MM.1S (cell line): Measurements from ENCODE around the gene SLC1A7.

Experiments
- DNase-seq: peaks from one replicate; pipeline ENCODE4 v3.0.0-alpha.2; 2015
- H2AFZ ChIP-seq: fragments of 300-600 bp; sonication (generic); 2 replicates; pipeline ENCODE4 v1.6.0; 2016; ENCODE audit warnings: antibody characterized with exemption, low read length
- H3F3A ChIP-seq: fragments of 300-600 bp; sonication (generic); 2 replicates; pipeline ENCODE4 v1.6.1; 2016; ENCODE audit warnings: mild to moderate bottlenecking, antibody characterized with exemption, low read length, moderate library complexity, mixed read lengths; ENCODE audit not compliant: insufficient read depth
- H3K27ac ChIP-seq: fragments of 300-600 bp; sonication (generic); 2 replicates; pipeline ENCODE4 v1.5.1; 2016; ENCODE audit warnings: mild to moderate bottlenecking, low read length
- H3K27me3 ChIP-seq: fragments of 300-600 bp; sonication (generic); replicated peaks from 2 replicates; pipeline ENCODE4 v1.6.0; 2016; ENCODE audit warnings: low read length; ENCODE audit not compliant: insufficient read depth
- H3K36me3 ChIP-seq: fragments of 300-600 bp; sonication (generic); replicated peaks from 2 replicates; pipeline ENCODE4 v1.6.1; 2016; ENCODE audit warnings: mild to moderate bottlenecking, low read length, mixed read lengths; ENCODE audit not compliant: insufficient read depth
- H3K4me1 ChIP-seq: fragments of 300-600 bp; sonication (generic); 2 replicates; pipeline ENCODE4 v1.6.1; 2016; ENCODE audit warnings: low read length, mixed read lengths
- H3K4me2 ChIP-seq: fragments of 300-600 bp; sonication (generic); 2 replicates; pipeline ENCODE4 v1.6.0; 2016; ENCODE audit warnings: low read depth, low read length
- H3K4me3 ChIP-seq: fragments of 300-600 bp; sonication (generic); 2 replicates; pipeline ENCODE4 v1.5.1; 2016; ENCODE audit warnings: low read length, mixed read lengths
- H3K79me2 ChIP-seq: fragments of 300-600 bp; sonication (generic); 2 replicates; pipeline ENCODE4 v1.6.1; 2016; ENCODE audit warnings: mixed run types, low read length, mixed read lengths
- H3K9ac ChIP-seq: fragments of 300-600 bp; sonication (generic); 2 replicates; pipeline ENCODE4 v1.6.1; 2016; ENCODE audit warnings: low read length, mixed read lengths
- H3K9me2 ChIP-seq: fragments of 300-600 bp; sonication (generic); replicated peaks from 2 replicates; pipeline ENCODE4 v1.6.1; 2016; ENCODE audit warnings: mild to moderate bottlenecking, low read length, mixed read lengths; ENCODE audit not compliant: insufficient read depth
- H3K9me3 ChIP-seq: fragments of 300-600 bp; sonication (generic); replicated peaks from 2 replicates; pipeline ENCODE4 v1.6.1; 2016; ENCODE audit warnings: mild to moderate bottlenecking, low read length, mixed read lengths; ENCODE audit not compliant: insufficient read depth
- H4K20me1 ChIP-seq: fragments of 300-600 bp; sonication (generic); 2 replicates; pipeline ENCODE4 v1.6.1; 2016; ENCODE audit warnings: mild to moderate bottlenecking, low read length, moderate library complexity, mixed read lengths; ENCODE audit not compliant: insufficient read depth
- EZH2 ChIP-seq: fragments of 300-600 bp; sonication (generic); optimal IDR thresholded peaks from 2 replicates; pipeline ENCODE3; 2017; ENCODE audit warnings: low read depth, mild to moderate bottlenecking, antibody characterized with exemption, low read length, mixed read lengths
- EZH2phosphoT487 ChIP-seq: fragments of 300-600 bp; sonication (generic); IDR thresholded peaks from 2 replicates; pipeline ENCODE4 v1.6.1; 2018; ENCODE audit warnings: antibody characterized with exemption, low read length
- TF ChIP-seq, protein P1 (sequence below): fragments of 300-600 bp; sonication (generic); IDR thresholded peaks from 2 replicates; pipeline ENCODE4 v1.5.1; 2016; ENCODE audit warnings: antibody characterized with exemption, low read length, mixed read lengths

The SLC1A7 gene

GRCh38 chr1:53068314-53069099, 73.9 kb downstream of the SLC1A7 start:
- Histone ChIP-seq H3K36me3 (no peaks in the 10 kb centered on the region), H3K4me3 (no peak overlapping the region), H3K9me3 (no peaks in the 10 kb centered on the region), H3K9ac (no peak overlapping the region), H4K20me1 (no peaks in the 10 kb centered on the region), H3K4me2 (no peak overlapping the region), H3K79me2 (no peaks in the 10 kb centered on the region), H3F3A (no peaks in the 10 kb centered on the region), H3K27ac (no peak overlapping the region), H3K4me1 (no peaks in the 10 kb centered on the region), H3K9me2 (no peaks in the 10 kb centered on the region), H2AFZ (no peak overlapping the region), H3K27me3 (no peaks in the 10 kb centered on the region)
- no peak for DNase-seq
- no peak for TF ChIP-seq EZH2
- TF ChIP-seq, protein P1, sequence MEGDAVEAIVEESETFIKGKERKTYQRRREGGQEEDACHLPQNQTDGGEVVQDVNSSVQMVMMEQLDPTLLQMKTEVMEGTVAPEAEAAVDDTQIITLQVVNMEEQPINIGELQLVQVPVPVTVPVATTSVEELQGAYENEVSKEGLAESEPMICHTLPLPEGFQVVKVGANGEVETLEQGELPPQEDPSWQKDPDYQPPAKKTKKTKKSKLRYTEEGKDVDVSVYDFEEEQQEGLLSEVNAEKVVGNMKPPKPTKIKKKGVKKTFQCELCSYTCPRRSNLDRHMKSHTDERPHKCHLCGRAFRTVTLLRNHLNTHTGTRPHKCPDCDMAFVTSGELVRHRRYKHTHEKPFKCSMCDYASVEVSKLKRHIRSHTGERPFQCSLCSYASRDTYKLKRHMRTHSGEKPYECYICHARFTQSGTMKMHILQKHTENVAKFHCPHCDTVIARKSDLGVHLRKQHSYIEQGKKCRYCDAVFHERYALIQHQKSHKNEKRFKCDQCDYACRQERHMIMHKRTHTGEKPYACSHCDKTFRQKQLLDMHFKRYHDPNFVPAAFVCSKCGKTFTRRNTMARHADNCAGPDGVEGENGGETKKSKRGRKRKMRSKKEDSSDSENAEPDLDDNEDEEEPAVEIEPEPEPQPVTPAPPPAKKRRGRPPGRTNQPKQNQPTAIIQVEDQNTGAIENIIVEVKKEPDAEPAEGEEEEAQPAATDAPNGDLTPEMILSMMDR: no peak
- no peak for TF ChIP-seq EZH2phosphoT487

DNA sequence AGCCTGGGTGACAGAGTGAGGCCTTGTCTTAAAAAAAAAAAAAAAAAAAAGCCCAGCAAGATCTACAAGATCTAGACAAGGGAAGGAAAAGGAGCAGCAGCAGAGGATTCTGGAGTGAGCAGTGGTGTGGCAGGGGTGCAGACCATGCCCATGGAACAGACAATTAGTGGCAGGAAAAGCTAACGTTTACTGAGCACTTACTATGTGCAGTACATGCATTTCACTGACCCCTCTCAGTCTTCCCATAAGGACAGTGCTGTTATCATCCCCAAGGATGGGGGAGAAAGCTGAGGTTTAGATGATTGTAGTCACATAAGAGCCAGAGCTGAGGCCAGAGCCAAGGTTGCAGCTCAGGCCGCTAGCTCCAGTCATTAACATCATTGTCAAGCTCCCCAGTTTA, 74.6 kb downstream of the SLC1A7 start:
- Histone ChIP-seq H3F3A (no peaks in the 10 kb centered on the region), H3K36me3 (no peaks in the 10 kb centered on the region), H3K4me3 (no peak overlapping the region), H3K79me2 (no peaks in the 10 kb centered on the region), H3K9ac (no peak overlapping the region), H3K27ac (no peak overlapping the region), H3K4me1 (no peaks in the 10 kb centered on the region), H3K4me2 (no peak overlapping the region), H2AFZ (no peak overlapping the region), H4K20me1 (no peaks in the 10 kb centered on the region), H3K9me2 (no peaks in the 10 kb centered on the region), H3K27me3 (peaks cover 6% of the 10 kb centered on the region), H3K9me3 (no peaks in the 10 kb centered on the region)
- no peak for TF ChIP-seq EZH2
- TF ChIP-seq, protein P1: no peak
- no peak for TF ChIP-seq EZH2phosphoT487
- no peak for DNase-seq

GRCh38 chr1:53066891-53067738, 75.3 kb downstream of the SLC1A7 start:
- H2AFZ ChIP-seq: no peak overlapping the region
- TF ChIP-seq EZH2phosphoT487 (no peak), EZH2 (no peak)
- TF ChIP-seq, protein P1: no peak
- DNase-seq: no peak
- no peaks in the 10 kb centered on the region for H3K4me1 ChIP-seq
- H3K9me2 ChIP-seq: no peaks in the 10 kb centered on the region
- H3K27me3 ChIP-seq: peaks cover 14% of the 10 kb centered on the region
- no peaks in the 10 kb centered on the region for H3F3A ChIP-seq
- no peak overlapping the region for H3K4me3 ChIP-seq
- no peak overlapping the region for H3K27ac ChIP-seq
- H3K9me3 ChIP-seq: no peaks in the 10 kb centered on the region
- no peaks in the 10 kb centered on the region for H3K79me2 ChIP-seq
- H4K20me1 ChIP-seq: no peaks in the 10 kb centered on the region
- no peak overlapping the region for H3K4me2 ChIP-seq
- no peaks in the 10 kb centered on the region for H3K36me3 ChIP-seq
- no peak overlapping the region for H3K9ac ChIP-seq
